HG03103 (cell line): ENCODE results near the gene EXOC6.

Experiments
- ATAC-seq: cut with Tn5 transposase; IDR thresholded peaks from one replicate; pipeline ENCODE4 v1.9.1; 2021; ENCODE audit warnings: low read depth; ENCODE audit not compliant: unreplicated experiment

EXOC6 gene

DNA sequence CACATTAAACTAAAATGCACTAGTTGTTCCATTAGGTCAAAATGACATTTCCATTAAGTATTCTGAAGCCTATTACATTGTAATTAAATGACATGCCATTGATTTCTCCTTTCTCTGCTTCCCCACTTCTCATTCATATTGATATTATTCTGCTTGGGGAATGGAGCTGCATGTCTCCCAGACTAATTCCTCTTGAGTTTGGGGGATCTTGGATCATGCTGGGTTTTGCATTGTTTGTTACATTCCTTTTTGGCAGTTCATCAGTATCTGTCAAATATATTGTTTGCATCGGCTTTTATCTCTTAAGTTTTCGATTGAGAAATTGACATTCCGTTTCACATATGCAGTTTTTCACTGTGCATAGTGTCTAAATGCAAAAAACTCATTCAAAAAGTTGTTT lies 147.2 kb downstream of the EXOC6 start:
- ATAC-seq, result no peak

DNA sequence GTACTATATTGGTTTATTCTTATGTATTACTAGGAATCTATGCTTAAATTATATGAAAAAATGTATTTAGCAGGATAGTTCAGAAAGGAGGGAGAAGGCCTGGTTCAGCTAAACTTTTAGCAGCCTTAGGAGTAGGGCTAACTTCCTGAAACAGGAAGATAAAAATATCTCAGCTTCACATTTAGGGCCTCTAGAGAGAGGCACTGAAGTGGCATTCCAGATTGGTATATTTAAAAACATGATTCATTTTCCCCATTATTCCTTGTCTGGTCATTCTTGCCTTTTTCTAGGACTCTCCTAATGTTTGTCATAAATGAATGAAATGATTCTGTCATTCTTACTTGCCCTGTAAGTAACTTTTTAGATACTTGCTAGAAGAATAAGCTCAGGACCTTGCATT lies 149.3 kb downstream of the EXOC6 start:
- no peak for ATAC-seq

DNA sequence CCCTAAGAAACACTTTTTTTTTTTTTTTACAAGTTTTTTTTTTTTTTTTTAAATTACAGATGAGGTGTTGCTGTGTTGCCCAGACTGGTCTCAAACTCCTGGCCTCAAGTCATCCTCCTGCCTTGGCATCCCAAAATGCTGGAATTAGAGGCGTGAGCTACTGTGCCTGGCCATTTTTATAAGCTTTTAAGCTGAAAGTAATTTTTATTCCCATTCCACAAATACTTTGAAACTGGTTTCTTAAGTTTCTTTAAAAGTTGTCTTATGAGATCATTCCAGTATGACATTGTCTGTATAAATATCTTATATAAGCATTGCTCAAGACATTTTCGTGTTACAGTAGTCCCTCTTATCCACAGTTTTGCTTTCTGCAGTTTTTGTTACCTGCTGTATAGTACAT lies 150.9 kb downstream of the EXOC6 start:
- no peak for ATAC-seq

DNA sequence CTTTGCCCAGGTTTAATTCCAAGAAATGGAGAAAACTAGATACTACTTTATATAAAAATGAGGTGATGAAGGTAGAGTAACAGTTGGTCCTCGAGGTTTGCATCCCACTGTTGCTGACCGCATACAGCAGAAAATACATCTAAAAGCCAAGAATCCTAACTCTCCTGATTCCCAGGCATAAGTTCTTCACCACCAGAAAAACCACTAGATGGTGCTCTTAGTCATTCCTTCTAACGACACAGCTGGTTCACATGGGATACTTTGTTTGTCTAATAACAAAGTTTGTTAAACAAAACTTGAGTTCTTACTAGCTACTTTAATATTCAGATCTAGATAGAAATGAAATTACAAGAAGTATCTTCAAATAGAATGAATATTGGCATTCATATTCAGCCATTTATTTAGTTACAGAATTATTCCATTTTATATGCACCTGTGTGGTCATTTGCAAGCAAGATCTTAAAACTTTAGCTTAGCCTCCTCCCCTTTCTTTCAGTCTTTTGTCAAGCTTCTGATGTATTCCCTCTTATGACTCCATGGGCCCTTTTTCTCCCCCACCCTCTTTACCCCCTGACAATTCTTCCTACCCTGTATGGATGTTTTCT lies 158.2 kb downstream of the EXOC6 start:
- ATAC-seq, result no peak

DNA sequence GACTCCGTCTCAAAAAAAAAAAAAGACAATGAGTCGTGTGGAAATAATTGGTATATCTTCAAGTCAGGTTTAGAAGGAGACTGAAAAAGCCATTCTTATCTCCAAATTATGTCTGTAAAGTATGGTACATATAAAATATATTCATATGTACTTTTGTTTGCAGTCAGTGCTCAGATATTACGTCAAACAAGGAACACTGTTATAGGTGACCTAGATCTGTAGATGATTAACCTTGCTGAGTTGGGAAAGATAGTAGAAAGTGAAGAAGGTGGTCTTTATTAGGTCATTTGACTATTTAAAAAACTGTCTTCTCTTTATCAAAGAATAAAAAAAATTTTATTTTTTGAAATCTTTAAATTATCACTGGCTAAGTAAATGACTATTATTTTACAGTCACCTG lies 167.4 kb downstream of the EXOC6 start:
- no peak for ATAC-seq

DNA sequence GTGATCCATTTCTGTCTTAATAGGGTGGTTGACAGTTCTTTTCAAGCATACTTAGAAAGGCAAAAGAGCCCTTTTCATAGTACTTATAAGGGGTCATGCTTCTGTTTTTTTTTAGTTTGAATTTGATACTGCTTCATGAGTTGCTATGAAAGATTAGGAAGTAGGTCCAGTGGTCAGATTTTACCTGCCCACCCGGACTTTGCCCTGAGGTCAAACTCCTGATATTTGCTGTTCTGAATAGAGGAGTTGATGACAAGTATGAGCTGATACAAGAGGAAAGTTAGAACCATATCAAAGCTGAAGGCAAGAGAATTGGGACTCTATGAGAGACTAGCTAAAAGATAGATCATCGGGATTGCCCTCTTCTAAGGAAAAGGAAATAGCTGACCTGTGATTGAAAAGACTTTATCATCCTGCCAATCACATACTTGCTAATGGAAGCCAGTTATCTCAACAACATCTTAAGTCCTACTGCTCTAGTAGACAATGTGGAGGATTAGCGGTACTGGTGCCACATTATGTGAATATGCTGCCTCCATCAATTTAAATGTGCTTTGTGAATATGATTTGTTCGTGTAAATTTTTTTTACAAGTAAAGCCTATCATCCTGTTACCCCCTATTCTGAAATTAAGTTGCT lies 174.8 kb downstream of the EXOC6 start:
- no peak for ATAC-seq

DNA sequence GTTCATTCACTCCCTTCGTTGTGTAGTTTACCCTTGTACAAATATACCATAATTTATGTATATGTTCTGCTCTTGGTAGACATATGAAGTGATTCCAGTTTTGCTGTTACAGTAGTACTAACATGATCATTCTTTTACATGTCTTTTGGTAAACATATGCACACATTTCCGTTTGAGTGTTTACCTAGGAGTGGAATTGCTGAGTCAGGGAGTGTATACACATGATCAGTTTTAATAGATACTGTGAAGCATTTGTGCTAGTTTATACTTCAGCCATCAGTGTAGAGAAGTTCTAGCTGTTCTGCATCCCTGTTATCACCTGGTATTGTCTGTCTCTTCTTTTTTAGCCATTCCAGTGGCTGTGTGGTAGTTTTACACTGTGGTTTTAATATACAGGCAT lies 177.8 kb downstream of the EXOC6 start:
- no peak for ATAC-seq

DNA sequence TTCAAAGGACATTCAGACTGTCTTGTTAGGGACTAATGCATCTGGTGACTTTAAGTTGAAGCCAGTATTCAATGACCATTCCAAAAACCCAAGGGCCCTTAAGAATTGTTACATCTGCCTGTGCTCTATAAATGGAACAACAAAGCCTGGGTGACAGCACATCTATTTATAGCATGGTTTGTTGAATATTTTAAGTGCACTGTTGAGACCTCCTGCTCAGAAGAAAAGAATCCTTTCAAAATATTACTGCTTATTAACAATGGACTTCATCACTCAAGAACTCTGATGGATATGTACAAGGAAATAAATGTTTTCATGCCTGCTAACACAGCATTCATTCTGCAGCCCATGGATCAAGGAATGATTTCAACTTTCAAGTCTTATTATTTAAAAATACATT lies 179.2 kb downstream of the EXOC6 start:
- ATAC-seq, result no peak

DNA sequence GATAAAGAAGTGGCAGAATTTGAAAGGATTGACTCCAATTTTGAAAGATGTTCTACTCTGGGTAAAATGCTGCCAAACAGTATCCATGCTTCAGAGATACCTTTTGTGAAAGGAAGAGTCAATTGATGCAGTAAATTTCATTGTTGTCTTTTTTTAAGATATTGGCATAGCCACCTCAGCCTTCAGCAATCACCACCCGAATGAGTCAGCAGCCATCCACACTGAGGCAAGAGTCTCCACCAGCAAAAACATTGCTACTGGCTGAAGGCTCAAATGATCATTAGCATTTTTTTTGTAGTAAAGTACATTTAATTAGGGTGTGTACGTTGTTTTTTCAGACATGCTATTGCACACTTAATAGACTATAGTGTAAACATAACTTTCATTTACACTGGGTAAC lies 180.6 kb downstream of the EXOC6 start:
- ATAC-seq, result no peak

DNA sequence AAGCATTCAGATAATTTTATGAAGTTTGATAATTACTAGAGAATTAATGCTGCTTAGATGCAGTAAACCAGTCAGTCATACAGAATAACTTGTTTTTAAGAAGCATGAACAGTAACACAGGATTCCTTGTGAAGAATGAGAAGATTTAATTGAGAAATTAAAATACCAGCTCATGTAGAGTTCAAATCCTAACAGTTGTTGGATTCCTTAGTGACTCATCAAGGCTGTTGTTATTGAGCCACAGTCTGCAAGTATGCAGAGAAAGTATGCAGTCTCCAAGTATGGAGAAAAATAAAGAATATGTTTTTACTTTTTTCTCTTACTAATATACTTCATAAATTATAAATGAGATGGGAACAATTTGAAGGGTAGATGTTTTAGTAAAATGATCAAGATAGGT lies 182.1 kb downstream of the EXOC6 start:
- no peak for ATAC-seq

DNA sequence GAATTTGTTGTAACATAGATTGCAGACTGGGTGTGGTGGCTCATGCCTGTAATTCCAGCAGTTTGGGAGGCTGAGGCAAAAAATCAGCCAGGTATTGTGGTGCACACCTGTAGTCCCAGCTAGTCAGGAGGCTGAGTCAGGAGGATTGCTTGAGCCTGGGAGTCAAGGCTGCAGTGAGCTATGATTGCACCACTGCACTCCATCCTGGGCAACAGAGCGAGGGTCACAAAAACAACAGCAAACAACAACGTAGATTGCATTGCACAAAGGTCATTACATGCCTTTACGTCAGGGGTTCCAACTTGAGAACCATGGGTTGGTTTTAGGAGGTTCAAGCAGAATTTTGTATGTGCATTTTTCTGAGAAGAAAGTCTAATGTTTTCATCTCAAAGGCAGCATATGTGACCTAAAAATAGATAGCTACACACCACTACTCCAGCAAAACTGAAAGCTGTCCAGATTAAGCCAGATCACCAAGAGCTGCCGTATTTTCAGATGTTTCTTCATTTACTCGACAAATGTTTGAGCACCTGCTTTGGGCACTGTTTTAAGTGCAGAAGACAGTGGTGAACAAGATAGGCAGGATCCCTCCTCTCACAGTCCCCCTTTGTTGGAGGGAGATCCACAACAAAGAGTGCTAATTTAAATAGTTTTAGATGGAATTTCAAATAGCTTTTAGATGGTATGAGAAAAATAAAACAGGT lies 183.9 kb downstream of the EXOC6 start:
- ATAC-seq, result no peak

DNA sequence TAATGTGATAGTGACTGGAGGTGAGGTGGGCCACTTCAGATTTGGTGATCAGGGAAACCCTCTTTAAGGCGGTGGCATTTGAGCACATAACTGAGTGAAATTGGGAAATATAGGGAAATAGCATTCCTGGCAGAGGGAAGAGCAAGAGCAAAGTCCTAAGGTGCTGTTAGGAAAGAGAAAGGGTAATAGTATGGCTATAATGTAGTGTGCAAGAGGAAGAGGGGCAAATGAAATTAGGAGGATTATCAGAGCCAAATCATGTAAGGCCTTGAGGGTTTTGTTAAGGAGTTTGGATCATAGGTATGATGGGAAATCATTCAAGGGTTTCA lies 184.5 kb downstream of the EXOC6 start:
- no peak for ATAC-seq

DNA sequence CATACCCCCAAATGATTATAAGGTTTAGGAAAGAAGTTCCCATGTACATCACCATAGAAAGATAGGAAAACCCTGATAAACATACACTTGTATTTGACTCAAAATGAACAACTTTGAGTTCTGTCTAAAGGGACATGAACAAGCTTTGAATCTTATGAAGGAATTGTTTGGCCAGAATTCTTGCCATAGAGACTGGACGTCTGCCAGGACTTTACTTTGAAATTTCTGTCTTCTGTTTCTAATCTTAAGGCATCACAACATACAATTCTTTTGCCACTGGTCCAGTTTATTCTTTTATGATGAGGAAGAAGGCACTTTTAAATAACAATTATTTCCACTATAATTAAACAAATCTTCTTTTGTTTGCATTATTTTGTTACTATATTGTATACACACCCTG lies 186.1 kb downstream of the EXOC6 start:
- ATAC-seq, result no peak

DNA sequence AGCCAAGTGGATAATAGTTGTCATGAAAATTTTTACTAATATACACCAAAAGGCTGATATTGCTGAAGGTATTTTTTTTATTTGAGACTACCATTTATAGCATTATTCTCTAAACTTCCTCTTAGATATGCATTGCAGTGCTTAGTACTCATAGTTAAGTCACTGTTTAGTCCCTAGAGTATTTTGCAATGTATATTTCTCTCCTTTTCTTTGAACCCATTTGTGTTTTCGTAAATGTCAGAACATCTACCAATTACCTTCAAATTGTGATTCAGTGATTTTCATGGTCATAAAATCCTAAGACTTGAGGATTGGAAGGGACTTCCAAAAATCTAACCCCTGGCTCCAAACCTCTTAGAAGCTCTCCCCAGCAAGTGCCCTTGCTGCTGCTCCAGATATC lies 190.8 kb downstream of the EXOC6 start:
- no peak for ATAC-seq

DNA sequence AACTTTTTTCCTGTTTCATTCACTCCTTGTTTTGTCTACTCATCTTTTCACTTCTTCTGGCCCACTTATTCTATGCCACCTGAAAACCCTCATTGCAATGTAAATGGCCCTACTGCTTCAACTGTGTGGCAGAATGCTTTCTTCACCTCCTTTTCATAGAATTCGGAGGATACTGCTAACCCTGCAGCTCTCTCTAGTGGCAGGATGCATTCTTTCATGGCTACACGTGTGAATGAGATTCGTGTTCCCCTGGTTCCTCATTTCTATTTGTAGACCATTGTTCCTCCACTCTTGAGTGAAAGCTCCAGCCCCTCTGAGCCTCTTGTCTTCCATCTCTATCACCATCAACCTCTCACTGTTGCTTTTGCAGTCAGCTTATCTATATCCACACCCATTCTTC lies 191.4 kb downstream of the EXOC6 start:
- no peak for ATAC-seq

DNA sequence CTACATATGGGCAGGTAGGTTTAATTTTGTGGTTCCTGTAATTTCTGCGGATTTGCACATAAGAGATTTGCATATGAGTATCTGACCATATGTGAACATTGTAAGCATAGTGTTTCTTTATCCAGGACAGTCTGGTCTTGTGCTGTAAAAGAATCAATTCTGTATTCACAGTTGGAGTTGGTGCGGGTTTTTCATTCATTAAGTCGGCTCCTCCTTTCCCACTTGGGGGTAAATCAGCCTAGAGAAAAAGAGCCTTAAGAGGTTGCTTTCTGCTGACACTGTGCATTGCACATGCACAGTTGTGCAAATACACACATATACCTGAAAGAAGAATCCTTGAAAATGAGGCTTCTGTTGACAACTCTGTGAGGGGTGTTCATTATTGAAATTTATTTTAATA lies 206.2 kb downstream of the EXOC6 start:
- ATAC-seq, result no peak

DNA sequence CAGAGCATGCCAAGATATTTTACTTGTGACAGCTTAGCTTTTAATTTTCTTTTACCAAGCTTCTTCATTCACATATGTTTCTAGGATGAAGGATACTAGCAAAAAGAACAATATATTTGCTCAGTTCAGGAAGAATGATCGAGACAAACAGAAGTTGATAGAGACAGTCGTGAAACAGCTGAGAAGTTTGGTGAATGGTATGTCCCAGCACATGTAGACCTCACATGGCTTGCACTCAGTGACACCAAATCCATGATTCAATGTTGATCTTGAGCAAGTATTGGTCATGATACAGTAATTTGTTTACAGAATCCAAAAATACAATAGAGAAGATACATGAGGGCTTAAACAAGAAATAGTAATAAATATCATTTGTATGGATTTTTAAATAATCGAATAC lies 209.8 kb downstream of the EXOC6 start:
- no peak for ATAC-seq

DNA sequence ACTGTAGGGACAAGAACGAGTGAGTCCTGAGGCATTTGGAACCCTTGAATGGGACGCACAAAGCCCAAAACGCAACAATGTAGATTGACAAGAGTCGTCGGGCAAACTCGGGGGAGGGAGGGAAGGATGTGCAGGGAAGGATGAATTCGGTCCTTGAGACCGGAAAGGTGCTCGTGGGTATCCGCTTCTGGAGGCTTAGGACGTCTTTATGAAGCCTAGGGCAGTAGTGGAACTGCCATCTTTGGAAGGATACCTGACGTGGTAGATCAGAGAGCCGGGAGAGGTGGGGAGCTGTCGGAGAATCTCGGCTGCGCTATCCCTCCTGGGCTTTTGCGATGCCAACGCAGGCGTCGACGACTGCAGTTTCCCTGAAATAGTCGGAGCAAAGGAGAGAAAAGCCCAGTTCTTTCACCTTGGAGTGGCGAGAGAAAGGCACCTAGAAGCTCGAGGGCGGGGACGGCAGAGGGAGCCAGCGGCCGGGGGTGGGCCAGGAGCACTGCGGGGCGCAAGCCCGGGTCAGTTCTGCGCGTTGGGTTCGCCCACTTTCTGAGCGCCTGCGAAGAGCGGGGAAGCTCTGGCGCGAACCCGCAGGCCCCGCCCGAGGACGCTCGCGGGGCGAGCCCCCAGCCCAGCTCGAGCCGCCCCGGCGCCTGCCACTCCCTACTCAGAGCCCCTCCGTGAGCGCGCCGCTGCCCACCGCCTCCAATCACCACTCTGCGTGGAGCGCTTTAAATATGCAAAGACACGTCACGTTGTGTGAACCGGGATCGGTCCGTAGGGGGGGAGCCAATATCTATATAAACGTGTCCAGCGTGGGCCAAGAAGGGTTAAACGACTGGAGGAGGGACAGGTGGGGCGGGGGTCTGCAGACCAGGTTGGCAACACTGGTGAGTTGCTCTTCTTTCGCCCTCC lies 211.9 kb downstream of the EXOC6 start, which contains the start of gene CYP26C1:
CYP26C1 (plus strand) TSS at position 824 of the 912 bp plus-strand sequence. CDS start 466 bp downstream, outside the sequence.
- ATAC-seq, result no peak

DNA sequence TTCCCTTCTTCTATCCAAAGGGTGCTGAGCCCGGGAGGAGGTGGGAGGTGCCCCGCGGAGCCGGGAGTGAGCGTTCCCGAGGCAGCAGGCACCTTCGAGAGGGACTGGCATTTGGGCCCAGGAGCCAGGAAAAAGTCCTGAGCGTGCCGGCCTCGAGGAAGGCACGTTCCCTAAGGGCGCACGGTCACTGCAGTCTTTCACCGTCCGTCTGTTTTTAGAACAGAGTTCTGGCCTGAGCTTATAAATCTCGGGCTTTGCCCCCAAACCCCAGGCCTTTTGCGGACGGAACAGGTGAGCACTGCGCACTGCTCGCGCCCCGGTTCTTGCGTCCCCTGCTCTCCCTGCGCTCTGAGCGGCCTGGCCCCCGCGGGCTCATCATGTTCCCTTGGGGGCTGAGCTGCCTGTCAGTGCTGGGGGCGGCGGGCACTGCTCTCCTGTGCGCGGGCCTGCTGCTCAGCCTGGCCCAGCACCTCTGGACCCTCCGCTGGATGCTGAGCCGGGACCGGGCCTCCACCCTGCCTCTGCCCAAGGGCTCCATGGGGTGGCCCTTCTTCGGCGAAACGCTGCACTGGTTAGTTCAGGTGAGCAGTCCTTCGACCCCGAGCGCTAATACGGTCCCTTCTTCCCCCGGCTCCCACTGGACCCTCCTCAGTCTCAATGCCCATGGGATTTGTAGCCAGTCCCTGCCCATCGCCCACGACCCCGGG lies 212.7 kb downstream of the EXOC6 start:
- ATAC-seq, result no peak
